H9 (cell line): ENCODE data around the gene PIAS1. TPM values are rescaled to one million over a fixed set of nuclear protein-coding genes. Genes with fewer than 3 reads are reported as not detected.

Source experiments
- DNase-seq: peaks from one replicate; pipeline ENCODE4 v3.0.0-alpha.2; 2017
- H2AFZ ChIP-seq: one replicate; pipeline ENCODE4 v1.6.1; 2013; ENCODE audit warnings: mild to moderate bottlenecking, low read length, control low read depth, moderate library complexity
- H2AK5ac ChIP-seq: 2 replicates; pipeline ENCODE4 v1.6.1; 2013; ENCODE audit warnings: low read length, control low read depth, mixed read lengths; ENCODE audit not compliant: insufficient read length
- H2BK120ac ChIP-seq: one replicate; pipeline ENCODE4 v1.6.1; 2013; ENCODE audit warnings: low read depth, mild to moderate bottlenecking, low read length, control low read depth, inconsistent platforms; ENCODE audit not compliant: poor library complexity, severe bottlenecking
- H2BK12ac ChIP-seq: 2 replicates; pipeline ENCODE4 v1.6.1; 2013; ENCODE audit warnings: low read length, control low read depth, mixed read lengths, low read depth; ENCODE audit not compliant: insufficient read length
- H2BK15ac ChIP-seq: 2 replicates; pipeline ENCODE4 v1.6.1; 2013; ENCODE audit warnings: low read depth, low read length, control low read depth
- H2BK20ac ChIP-seq: one replicate; pipeline ENCODE4 v1.6.1; 2013; ENCODE audit warnings: low read depth, mild to moderate bottlenecking, low read length, control low read depth, inconsistent platforms; ENCODE audit not compliant: poor library complexity, severe bottlenecking
- H2BK5ac ChIP-seq: 2 replicates; pipeline ENCODE4 v1.6.1; 2013; ENCODE audit warnings: low read length, control low read depth, mixed read lengths; ENCODE audit not compliant: insufficient read length
- H3K14ac ChIP-seq: 2 replicates; pipeline ENCODE4 v1.6.1; 2013; ENCODE audit warnings: low read length, control low read depth; ENCODE audit not compliant: insufficient read depth
- H3K18ac ChIP-seq: 2 replicates; pipeline ENCODE4 v1.6.1; 2013; ENCODE audit warnings: low read depth, mild to moderate bottlenecking, mixed read lengths, low read length, control low read depth; ENCODE audit not compliant: insufficient read length
- H3K23ac ChIP-seq: 2 replicates; pipeline ENCODE4 v1.6.1; 2013; ENCODE audit warnings: low read length, control low read depth, mixed read lengths, low read depth; ENCODE audit not compliant: insufficient read length
- H3K23me2 ChIP-seq: 2 replicates; pipeline ENCODE4 v1.6.1; 2013; ENCODE audit warnings: low read depth, mild to moderate bottlenecking, mixed read lengths, low read length, control low read depth; ENCODE audit not compliant: insufficient read length, poor library complexity, severe bottlenecking
- H3K27ac ChIP-seq: 2 replicates; pipeline ENCODE4 v1.5.1; 2013; ENCODE audit warnings: low read length, control low read depth, mixed read lengths, low read depth; ENCODE audit not compliant: insufficient read length
- H3K27me3 ChIP-seq: 2 replicates; pipeline ENCODE4 v1.6.1; 2013; ENCODE audit warnings: low read length, control low read depth, inconsistent platforms; ENCODE audit not compliant: insufficient read depth
- H3K4ac ChIP-seq: 2 replicates; pipeline ENCODE4 v1.6.1; 2013; ENCODE audit warnings: low read depth, mild to moderate bottlenecking, control low read depth, inconsistent platforms, low read length, moderate library complexity
- H3K4me1 ChIP-seq: 2 replicates; pipeline ENCODE4 v1.6.1; 2013; ENCODE audit warnings: low read length, control low read depth, inconsistent platforms; ENCODE audit not compliant: insufficient read depth
- H3K4me2 ChIP-seq: 2 replicates; pipeline ENCODE4 v1.6.1; 2013; ENCODE audit warnings: low read length, control low read depth, mixed read lengths; ENCODE audit not compliant: insufficient read length, insufficient read depth
- H3K56ac ChIP-seq: 2 replicates; pipeline ENCODE4 v1.6.1; 2013; ENCODE audit warnings: low read depth, mild to moderate bottlenecking, mixed read lengths, low read length, control low read depth; ENCODE audit not compliant: insufficient read length
- H3K79me1 ChIP-seq: 2 replicates; pipeline ENCODE4 v1.6.1; 2013; ENCODE audit warnings: low read depth, mild to moderate bottlenecking, moderate library complexity, low read length, control low read depth, inconsistent platforms; ENCODE audit not compliant: insufficient read depth, poor library complexity, severe bottlenecking
- H3K79me2 ChIP-seq: 2 replicates; pipeline ENCODE4 v1.6.1; 2013; ENCODE audit warnings: low read length, control low read depth, inconsistent platforms; ENCODE audit not compliant: insufficient read depth
- H3K9ac ChIP-seq: 2 replicates; pipeline ENCODE4 v1.6.1; 2013; ENCODE audit warnings: low read length, control low read depth, mixed read lengths; ENCODE audit not compliant: insufficient read length; ENCODE audit errors: extremely low read depth
- H3K9me3 ChIP-seq: one replicate; pipeline ENCODE4 v1.6.1; 2013; ENCODE audit warnings: low read depth, low read length, inconsistent platforms; ENCODE audit not compliant: control insufficient read depth
- H3T11ph ChIP-seq: one replicate; pipeline ENCODE4 v1.6.1; 2013; ENCODE audit warnings: mild to moderate bottlenecking, low read length, control low read depth, inconsistent platforms
- H4K20me1 ChIP-seq: one replicate; pipeline ENCODE4 v1.6.1; 2013; ENCODE audit not compliant: control insufficient read depth, insufficient read length, insufficient read depth
- H4K5ac ChIP-seq: 2 replicates; pipeline ENCODE4 v1.6.1; 2013; ENCODE audit warnings: low read depth, mild to moderate bottlenecking, mixed read lengths, low read length, control low read depth; ENCODE audit not compliant: insufficient read length
- H4K8ac ChIP-seq: replicated peaks from 2 replicates; pipeline ENCODE4 v1.6.1; 2013; ENCODE audit warnings: low read length, control low read depth, mixed read lengths, low read depth; ENCODE audit not compliant: insufficient read length
- H4K91ac ChIP-seq: 2 replicates; pipeline ENCODE4 v1.6.1; 2013; ENCODE audit warnings: low read depth, mild to moderate bottlenecking, moderate library complexity, mixed read lengths, low read length, control low read depth; ENCODE audit not compliant: insufficient read length
- H3K27ac Mint-ChIP-seq, 3 experiments: 2 replicates in 2 of 3; 3 replicates in 1 of 3; pipeline ENCODE4 v1.8.0; 2020 to 2021; ENCODE audit warnings: mixed read lengths in 3 of 3, mild to moderate bottlenecking in 1 of 3, moderate library complexity in 1 of 3
- H3K27me3 Mint-ChIP-seq: 2 replicates; pipeline ENCODE4 v1.8.0; 2021; ENCODE audit warnings: low read depth, mild to moderate bottlenecking, moderate library complexity, mixed read lengths
- H3K36me3 Mint-ChIP-seq, 3 experiments: 2 replicates in 2 of 3; 3 replicates in 1 of 3; pipeline ENCODE4 v1.8.0; 2020 to 2021; ENCODE audit warnings: low read depth in 3 of 3, mixed read lengths in 3 of 3; ENCODE audit not compliant: insufficient read depth in 1 of 3
- H3K4me1 Mint-ChIP-seq, 2 experiments: 2 replicates each; pipeline ENCODE4 v1.8.0; 2020; ENCODE audit warnings: mixed read lengths in 2 of 2
- H3K4me3 Mint-ChIP-seq, 2 experiments: 2 replicates in 1 of 2; 3 replicates in 1 of 2; pipeline ENCODE4 v1.8.0; 2020 to 2021; ENCODE audit warnings: mild to moderate bottlenecking in 2 of 2, mixed read lengths in 2 of 2, moderate library complexity in 1 of 2
- H3K9me3 Mint-ChIP-seq, 2 experiments: 2 replicates in 1 of 2; 3 replicates in 1 of 2; pipeline ENCODE4 v1.8.0; 2020; ENCODE audit warnings: mild to moderate bottlenecking in 2 of 2, mixed read lengths in 2 of 2, moderate library complexity in 1 of 2
- CTCF ChIP-seq: fragments of 200-600 bp; sonication (generic); conservative IDR thresholded peaks from 3 replicates; pipeline ENCODE4 v1.8.0; 2021; ENCODE audit warnings: antibody characterized with exemption, mild to moderate bottlenecking
- total RNA-seq: library from RNA; stranded (reverse); gene quantifications from 2 replicates; pipeline ENCODE4 v1.2.1, GENCODE V29; 2021

The PIAS1 gene
- total RNA-seq, 1 experiment from 2014 or later: 31.1 TPM

- Histone ChIP-seq H4K5ac (no peak overlapping the region), H2BK15ac (no peak overlapping the region), H3K9ac (no peak overlapping the region), H2AFZ (no peak overlapping the region), H2BK12ac (no peak overlapping the region), H3K9me3 (no peaks in the 10 kb centered on the region), H3K14ac (no peak overlapping the region), H2BK5ac (no peak overlapping the region), H3K27ac (no peak overlapping the region), H3K23ac (no peak overlapping the region), H2BK120ac (no peak overlapping the region), H4K8ac (no peak overlapping the region), H3K27me3 (no peaks in the 10 kb centered on the region), H4K91ac (no peak overlapping the region), H3K4me2 (no peak overlapping the region), H3K18ac (no peak overlapping the region), H3T11ph (no peak overlapping the region), H4K20me1 (no peaks in the 10 kb centered on the region), H3K4ac (no peak overlapping the region), H3K79me1 (no peaks in the 10 kb centered on the region), H2BK20ac (no peak overlapping the region), H3K79me2 (no peaks in the 10 kb centered on the region), H3K23me2 (no peaks in the 10 kb centered on the region), H3K56ac (no peak overlapping the region), H3K4me1 (no peaks in the 10 kb centered on the region; the same call in 1 of the 2 replicates), H2AK5ac (no peak overlapping the region)
- Mint-ChIP-seq H3K36me3 (peaks cover under 1 to 2% (median under 1%) of the 10 kb centered on the region in 3 experiments; a peak in 3 of 7 replicates), H3K9me3 (peaks cover 3 to 7% of the 10 kb centered on the region in 2 experiments; a peak in 4 of 5 replicates), H3K27ac (no peak overlapping the region), H3K27me3 (peaks cover 3% of the 10 kb centered on the region; the same call in 1 of the 2 replicates), H3K4me3 (no peak overlapping the region), H3K4me1 (peaks cover 10 to 15% of the 10 kb centered on the region in 2 experiments)
- no peak for TF ChIP-seq CTCF
- no peak for DNase-seq
These were observed 184.9 kb downstream of the PIAS1 start for GRCh38 chr15:68239025-68239424.
